NCI-H2196 (cell line): ENCODE results near the gene EYA2.

Experiments used
- DNase-seq: peaks from one replicate; lab custom pipeline; 2025; ENCODE audit not compliant: unreplicated experiment; lab: John Stamatoyannopoulos, UW

EYA2 gene

DNA sequence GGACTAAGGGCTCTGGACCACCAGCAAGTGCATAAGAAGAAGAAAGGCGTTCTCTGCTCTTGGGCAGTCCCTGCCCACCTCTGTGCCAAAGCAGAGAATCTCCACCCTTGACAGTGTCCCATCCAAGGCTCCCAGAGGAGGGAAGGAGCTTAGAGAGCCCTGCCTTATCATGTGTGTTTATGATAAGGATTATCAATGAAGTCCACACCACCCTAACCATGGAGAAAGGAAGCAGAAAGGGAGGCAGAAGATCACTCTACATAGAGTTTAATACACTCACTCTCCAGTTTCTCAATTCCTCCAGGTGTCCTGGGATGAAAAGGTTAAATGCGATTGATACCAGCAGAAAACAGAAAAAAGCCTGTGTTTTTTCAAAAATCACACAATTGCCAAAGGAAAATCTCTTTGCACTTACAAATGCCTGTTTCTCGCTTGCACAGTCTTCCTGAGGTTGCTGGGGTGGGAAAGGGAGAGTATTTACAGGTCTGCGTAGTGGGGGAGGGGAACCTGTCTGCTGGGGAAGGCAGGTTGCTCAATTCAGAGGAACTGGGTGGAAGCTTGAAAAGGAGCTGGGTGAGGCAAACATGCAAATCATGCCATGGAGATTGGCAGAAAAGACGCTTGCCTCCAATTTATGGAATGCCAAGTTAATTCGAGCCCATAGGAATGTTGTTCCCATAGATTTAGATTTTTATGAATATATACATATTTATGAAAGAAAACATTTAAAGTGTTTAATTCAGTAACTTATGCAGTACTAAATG, 104.0 kb downstream of the EYA2 start:
- DNase-seq: no peak

DNA sequence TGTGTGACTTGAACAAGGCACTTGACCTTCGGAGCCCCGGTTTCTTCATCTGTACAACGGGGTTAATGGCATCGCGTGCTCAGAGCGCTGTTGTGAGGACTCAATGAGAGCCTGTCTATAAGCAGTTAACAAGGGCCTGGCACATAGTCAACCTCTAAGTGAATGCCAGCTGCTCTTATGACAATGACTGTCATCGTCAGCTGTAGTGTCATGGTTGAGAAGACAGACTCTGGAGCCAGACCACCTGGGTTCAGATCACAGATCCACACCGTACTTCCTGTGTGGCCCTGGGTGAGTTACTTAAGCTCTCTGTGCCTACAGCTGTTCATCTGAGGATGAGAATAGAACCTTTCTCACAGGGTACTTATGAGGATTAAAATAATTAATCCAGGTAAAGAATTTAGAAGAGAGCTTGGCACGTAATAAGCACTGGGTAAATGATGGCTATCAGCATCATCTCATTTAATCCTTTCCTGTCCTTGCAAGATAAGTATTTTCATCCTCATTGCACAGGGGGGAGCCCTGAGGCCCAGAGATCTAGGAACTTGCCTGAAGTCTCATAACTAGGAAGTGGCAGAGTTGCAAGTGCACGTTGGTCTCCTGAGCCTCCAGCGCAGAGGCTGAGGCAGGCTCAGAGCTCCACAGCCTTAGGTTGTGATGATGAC, 105.3 kb downstream of the EYA2 start:
- DNase-seq: no peak

DNA sequence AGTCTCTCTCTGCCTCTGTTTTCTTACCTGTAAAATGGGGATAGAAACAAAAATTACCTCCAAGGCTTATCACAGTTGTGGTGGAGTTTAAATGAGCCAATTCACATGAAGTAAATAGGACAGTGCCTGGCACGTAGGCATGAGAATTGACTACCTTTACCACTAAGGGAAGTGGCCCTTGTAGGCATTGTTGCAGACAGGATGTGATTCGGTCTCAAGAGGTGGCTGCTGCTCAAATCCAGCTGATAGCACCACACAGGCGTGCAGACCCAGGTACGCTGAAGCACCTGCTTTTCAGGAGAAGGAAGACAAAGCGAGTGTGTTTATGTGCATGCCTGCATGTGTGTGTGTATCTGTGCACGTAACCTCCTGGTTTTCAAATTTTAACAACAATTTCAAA, 108.6 kb downstream of the EYA2 start:
- no peak for DNase-seq

DNA sequence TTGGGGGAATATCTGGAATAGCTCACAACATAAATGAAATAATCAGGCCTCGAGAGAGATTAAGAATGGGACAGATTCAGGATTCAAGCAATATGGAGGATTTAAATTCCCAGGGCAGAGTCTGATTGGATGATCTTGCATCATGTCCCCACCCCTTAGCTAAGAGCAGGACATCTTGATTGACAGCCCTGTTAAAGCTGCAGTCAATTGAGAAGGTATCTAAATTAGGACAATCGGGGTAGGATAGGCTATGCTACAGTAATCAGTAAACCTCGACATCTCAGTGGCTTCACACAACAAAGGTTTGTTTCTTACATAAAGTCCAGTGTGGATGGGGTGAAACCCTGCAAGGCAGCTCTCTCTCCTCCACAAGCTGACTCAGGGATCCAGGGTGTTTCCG, 109.5 kb downstream of the EYA2 start:
- DNase-seq: no peak

DNA sequence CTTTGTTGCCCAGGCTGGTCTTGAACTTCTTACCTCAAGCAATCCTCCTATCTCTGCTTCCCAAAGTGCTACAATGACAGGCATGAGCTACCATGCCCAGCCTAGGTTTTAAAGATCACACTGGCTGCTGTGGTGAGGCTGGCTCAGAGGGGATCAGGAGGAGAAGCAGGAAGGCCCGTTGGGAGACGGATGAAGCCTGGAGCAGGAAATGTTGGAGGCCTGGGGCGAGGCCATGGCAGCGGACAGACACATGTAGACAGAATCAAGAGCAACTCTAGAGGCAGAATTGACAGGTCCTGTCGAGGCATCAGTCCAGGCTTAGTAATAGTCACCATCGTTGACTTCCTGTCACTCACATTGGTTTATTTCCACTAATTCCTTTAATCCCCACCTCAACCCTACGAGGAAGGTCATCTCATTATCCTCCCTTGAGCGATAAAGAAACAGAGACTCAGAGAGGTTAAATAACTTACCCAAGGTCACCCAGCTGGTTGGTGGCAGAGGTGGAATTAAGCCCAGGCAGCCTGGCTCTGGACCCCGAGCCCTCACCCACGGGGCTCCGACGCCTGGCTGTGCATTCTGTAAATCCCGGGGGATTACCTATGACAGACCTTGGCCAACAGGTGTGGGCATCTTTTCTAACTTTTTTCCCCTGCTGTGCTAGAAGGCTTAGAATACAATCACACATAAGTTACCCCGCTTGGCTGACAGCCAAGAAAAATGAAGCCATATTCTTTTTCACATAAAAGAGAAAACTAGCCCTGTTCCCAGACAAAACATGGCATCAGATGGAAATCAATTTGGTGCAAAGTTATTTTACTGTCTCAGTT, 113.4 kb downstream of the EYA2 start:
- peak; percentile 15 for DNase-seq

DNA sequence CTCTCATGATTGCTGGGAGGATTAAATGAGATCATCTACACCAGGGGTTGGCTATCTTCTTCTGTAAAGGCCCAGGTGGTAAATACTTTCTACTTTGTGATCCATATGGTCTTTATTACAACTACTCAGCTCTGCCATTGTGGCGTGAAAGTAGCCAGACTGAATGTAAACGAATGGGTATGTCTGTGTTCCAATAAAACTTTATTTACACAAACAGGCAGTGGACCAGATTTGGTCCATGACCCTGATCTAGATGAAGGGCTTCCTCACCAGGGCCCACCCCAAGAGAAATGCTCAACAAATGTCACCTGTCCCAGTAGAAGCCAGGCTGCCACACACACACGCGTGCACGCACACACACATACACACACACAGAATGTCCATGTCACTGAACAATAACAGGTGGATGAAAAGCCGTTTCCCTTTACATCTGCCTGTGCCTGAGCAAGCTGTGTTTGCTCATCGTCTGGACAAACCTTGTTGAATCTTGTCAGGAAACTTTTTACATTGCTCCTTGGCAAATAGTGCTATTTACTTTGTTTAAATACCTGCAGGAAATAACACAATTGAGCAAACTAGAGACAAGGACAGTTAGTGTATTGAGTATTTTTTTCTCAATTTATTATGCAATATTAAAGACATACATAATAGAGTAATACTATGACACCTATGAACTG, 114.3 kb downstream of the EYA2 start:
- peak; percentile 55 for DNase-seq

DNA sequence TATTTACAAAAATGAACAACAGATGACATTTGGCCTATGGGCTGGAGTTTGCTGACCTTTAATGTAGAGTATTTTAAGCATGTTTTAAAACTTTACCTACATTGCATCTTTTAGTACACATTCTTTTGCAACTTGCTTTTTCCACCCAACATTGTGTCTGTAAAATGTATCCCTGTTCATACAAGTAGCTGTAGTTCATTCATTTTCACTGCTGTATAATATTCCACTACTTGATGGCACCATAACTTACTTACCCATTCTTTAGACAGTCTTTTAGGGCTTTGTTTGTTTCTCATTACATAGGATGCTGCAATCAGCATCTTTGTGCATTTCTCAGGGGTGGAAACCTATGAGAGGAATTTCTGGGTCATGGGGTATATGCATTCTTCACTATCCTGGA, 115.1 kb downstream of the EYA2 start:
- DNase-seq: no peak

GRCh38 chr20:47011984-47012383, 117.3 kb downstream of the EYA2 start:
- no peak for DNase-seq

DNA sequence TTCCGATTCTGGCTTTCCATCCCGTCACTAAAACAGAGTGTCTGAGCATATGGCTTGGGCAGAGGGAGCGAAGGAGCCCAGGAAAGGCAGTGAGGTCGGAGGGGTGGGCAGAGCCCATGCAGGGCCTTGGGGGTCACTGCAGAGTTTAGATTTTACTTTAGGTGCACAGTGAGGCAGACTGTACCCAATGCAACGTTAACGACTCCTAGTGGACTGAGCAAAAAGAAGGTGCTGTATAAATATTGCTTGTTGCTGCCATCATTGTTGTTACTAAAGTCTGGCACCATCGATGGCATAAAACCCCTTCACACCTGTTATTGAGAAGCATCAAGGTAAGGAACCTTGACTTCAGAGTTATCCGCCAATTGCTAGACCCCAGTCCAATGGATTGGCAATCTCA, 119.0 kb downstream of the EYA2 start:
- DNase-seq: no peak

DNA sequence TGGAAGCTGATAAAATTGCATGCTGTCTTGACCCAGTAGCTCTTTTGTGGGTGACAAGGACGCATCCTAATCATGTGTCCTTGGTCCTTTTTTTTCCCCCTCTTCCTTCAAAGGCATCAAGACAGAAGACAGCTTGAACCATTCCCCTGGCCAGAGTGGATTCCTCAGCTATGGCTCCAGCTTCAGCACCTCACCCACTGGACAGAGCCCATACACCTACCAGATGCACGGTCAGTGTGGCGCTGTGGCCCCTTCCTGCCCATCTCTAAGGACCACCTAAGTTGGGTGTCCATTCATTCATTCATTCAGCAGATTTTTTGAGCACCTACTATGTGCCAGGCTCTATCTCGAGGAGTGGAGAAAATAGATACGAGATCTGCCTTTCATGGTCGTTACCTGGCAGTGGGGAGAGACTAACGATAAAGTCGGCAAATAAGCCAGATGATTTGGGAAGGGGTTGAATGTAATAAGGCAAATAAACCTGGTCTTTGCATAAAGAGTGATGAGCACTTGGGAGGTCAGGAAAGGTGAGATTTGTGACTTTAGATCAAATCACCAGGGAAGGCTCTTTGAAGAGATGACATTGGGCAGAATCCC, 121.5 kb downstream of the EYA2 start:
- no peak for DNase-seq

- no peak for DNase-seq
Observed at GRCh38 chr20:47018381-47018780, 123.7 kb downstream of the EYA2 start.

DNA sequence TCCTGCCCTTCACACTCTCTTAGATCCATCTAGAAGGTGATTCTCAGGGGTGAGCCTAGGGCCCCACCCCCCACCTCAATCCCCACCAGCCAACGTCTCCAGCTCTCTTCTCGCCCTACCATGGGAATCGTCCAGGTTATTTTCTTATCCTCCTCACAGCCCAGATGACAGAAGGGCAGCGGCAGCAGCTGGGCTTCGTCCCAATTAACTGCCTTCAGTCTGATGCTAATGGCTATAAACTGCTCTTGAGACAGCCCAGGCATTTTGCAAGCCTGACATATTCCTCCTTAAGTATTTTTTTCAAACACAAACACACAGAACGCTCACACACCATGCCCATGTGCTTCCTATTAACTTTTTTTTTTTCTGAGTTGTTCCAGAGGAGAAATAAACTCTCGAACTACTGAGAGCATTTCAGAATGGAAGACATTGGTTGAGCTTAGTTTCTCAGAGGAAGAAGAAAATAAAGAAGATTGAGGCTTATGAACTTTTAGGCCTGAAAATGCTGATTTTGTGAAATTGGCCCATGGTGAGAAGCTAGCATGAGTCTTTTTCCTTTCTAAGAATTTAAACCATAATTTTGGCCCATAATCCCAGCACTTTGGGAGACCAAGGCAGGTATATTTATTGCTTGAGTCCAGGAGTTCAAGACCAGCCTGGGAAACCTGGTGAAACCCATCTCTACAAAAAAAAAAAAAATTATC, 124.6 kb downstream of the EYA2 start:
- DNase-seq: no peak

GRCh38 chr20:47020231-47020630, 125.6 kb downstream of the EYA2 start:
- no peak for DNase-seq

DNA sequence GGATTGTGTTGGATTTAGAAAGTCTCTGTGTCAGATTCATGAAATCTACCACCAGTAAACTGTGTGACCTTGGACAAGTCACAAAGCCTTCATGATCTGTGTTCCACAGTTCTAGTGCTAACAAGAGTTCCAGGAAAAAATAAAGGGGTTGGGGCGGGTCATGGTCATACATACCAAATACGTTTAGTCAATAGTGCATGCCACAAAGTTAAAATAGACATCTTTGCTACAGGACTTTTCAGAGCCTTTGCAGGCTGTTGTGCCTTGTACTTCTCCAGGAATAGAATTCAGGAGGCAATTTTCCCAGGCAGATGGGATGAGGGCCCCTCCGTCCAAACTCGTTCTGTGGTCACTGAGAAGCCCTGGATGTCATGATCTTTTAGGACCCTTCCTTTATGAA, 127.2 kb downstream of the EYA2 start:
- no peak for DNase-seq

GRCh38 chr20:47024461-47024937, 129.9 kb downstream of the EYA2 start:
- DNase-seq: no peak

- no peak for DNase-seq
Observed at GRCh38 chr20:47027042-47027441, 132.4 kb downstream of the EYA2 start.

DNA sequence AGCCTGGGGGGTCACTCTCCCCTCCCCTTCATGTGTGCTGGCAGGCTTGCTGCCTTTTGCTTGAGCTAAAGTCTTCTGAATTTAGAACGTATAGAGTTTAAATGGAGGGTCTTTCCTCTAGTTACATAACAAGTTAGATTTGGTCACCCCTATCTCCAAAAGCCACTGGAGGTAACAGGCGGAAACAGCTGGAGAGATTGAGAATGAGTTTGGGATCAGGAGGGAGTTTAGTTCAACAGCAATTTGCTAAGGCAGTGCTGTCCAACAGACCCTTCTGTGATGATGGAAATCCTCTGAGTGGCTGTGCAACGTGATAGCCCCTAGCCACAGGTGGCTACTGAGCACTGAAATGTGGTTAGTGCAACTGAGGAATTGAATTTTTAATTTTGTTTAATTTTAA, 132.8 kb downstream of the EYA2 start:
- DNase-seq: no peak

DNA sequence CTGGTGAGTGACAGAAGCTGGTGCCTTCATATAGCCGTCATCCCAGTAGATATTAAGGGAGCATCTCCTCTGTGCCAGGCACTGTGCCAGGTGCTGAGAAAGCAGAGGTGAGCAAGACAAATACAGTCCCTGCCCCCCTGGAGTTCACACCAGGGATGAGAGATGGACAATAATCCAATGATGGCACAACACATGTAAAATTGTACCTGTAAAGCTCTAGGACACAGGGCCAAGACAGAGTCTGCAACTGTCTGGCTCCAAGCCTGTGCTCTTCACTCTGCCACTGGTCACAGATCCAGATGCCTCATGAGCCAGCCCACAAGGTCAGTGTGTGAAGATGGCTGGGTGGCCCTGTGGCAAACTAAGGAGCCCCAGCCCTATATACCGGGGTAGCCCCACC, 133.8 kb downstream of the EYA2 start:
- DNase-seq: no peak

GRCh38 chr20:47029845-47030244, 135.2 kb downstream of the EYA2 start:
- DNase-seq: no peak

- no peak for DNase-seq
Observed at GRCh38 chr20:47030271-47030810, 135.7 kb downstream of the EYA2 start.
